Progenitor cell of endocrine pancreas (in vitro differentiated cells): ENCODE measurements around the gene PNMA8C. TPM values are rescaled to one million over a fixed set of nuclear protein-coding genes. Genes with fewer than 3 reads are reported as not detected.
A peak's percentile ranks its signal among the peaks of the same experiment; 100 is the strongest.
"Not testable (repeated sequence)": the region's sequence is repeated elsewhere in the genome, so short reads cannot be mapped to it uniquely, and the experiment has no call there.

Experiments
- DNase-seq: peaks from one replicate; pipeline ENCODE4 v3.0.0; 2021; ENCODE audit warnings: low spot score; ENCODE audit not compliant: unreplicated experiment
- H3K27ac Mint-ChIP-seq: 2 replicates; pipeline ENCODE4 v1.8.0; 2021; ENCODE audit warnings: mild to moderate bottlenecking, moderate library complexity, mixed read lengths
- H3K27me3 Mint-ChIP-seq: 2 replicates; pipeline ENCODE4 v1.8.0; 2021; ENCODE audit warnings: mixed read lengths
- H3K36me3 Mint-ChIP-seq: 2 replicates; pipeline ENCODE4 v1.8.0; 2022; ENCODE audit warnings: mixed read lengths; ENCODE audit not compliant: insufficient read depth
- H3K4me1 Mint-ChIP-seq: 2 replicates; pipeline ENCODE4 v1.8.0; 2021; ENCODE audit warnings: low read depth, mixed read lengths
- H3K4me3 Mint-ChIP-seq: 2 replicates; pipeline ENCODE4 v1.8.0; 2021; ENCODE audit warnings: low read depth, mild to moderate bottlenecking, moderate library complexity, mixed read lengths
- H3K9me3 Mint-ChIP-seq: 2 replicates; pipeline ENCODE4 v1.8.0; 2021; ENCODE audit warnings: low read depth, mixed read lengths
- total RNA-seq: library from RNA; stranded (reverse); gene quantifications from 2 replicates; pipeline ENCODE4 v1.2.1, GENCODE V29; 2021
- TF ChIP-seq, protein P1 (sequence below): fragments of 200-600 bp; sonication (generic); IDR thresholded peaks from one replicate; pipeline ENCODE4 v1.5.0; 2021; ENCODE audit warnings: antibody characterized with exemption, mild to moderate bottlenecking; ENCODE audit not compliant: unreplicated experiment

PNMA8C gene
- total RNA-seq, 1 donor from 2014 or later, result 0.19 TPM

GRCh38 chr19:46376241-46377153 lies 52.2 kb downstream of the PNMA8C start:
- DNase-seq, result no peak
- Mint-ChIP-seq H3K36me3 (peaks cover 17% of the 10 kb centered on the region), H3K9me3 (no peaks in the 10 kb centered on the region), H3K27ac (peak overlapping the region; percentile 56), H3K4me3 (no peak overlapping the region), H3K27me3 (no peaks in the 10 kb centered on the region), H3K4me1 (peaks cover 17% of the 10 kb centered on the region)
- TF ChIP-seq, protein P1, sequence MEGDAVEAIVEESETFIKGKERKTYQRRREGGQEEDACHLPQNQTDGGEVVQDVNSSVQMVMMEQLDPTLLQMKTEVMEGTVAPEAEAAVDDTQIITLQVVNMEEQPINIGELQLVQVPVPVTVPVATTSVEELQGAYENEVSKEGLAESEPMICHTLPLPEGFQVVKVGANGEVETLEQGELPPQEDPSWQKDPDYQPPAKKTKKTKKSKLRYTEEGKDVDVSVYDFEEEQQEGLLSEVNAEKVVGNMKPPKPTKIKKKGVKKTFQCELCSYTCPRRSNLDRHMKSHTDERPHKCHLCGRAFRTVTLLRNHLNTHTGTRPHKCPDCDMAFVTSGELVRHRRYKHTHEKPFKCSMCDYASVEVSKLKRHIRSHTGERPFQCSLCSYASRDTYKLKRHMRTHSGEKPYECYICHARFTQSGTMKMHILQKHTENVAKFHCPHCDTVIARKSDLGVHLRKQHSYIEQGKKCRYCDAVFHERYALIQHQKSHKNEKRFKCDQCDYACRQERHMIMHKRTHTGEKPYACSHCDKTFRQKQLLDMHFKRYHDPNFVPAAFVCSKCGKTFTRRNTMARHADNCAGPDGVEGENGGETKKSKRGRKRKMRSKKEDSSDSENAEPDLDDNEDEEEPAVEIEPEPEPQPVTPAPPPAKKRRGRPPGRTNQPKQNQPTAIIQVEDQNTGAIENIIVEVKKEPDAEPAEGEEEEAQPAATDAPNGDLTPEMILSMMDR, result no peak

GRCh38 chr19:46375476-46376067 lies 53.2 kb downstream of the PNMA8C start:
- not testable (repeated sequence) for H3K4me3 Mint-ChIP-seq, H3K9me3 Mint-ChIP-seq, DNase-seq, H3K27me3 Mint-ChIP-seq
- Mint-ChIP-seq H3K36me3 (peaks cover 13% of the 10 kb centered on the region), H3K4me1 (peaks cover 17% of the 10 kb centered on the region), H3K27ac (peak overlapping the region; percentile 56)

Other genes with a start within 250 kb of the PNMA8C start
- gene IGFL1, start 199.2 kb downstream of the PNMA8C start, total RNA-seq, result not detected in 2 replicates
- gene HIF3A, start 131.9 kb downstream of the PNMA8C start, total RNA-seq, result 31.1 and 37.6 TPM in 2 replicates
- 97.8 and 102 TPM in 2 replicates for gene PPP5C, start 81.8 kb downstream of the PNMA8C start, total RNA-seq
- gene CCDC8, start 15.4 kb downstream of the PNMA8C start, total RNA-seq, result 31.6 and 33.8 TPM in 2 replicates
- 27.5 and 28.1 TPM in 2 replicates for gene PNMA8A, start 42.6 kb upstream of the PNMA8C start, total RNA-seq
- gene PNMA8B, start 66.9 kb upstream of the PNMA8C start, total RNA-seq, result 1.8 and 2.1 TPM in 2 replicates
- gene CALM3, start 172.4 kb upstream of the PNMA8C start, total RNA-seq, result 387 and 399 TPM in 2 replicates
- gene PTGIR, start 196.2 kb upstream of the PNMA8C start, total RNA-seq, result not detected in 2 replicates
- not detected in 2 replicates for gene GNG8, start 207.3 kb upstream of the PNMA8C start, total RNA-seq
- gene DACT3, start 232.2 kb upstream of the PNMA8C start, total RNA-seq, result 2.6 and 3.1 TPM in 2 replicates